Activated effector memory CD4-positive, alpha-beta T cell treated with Interleukin-2 at 50 U/mL for 16 hours (primary cell): ENCODE results near the gene RETREG2.
"Not testable (repeated sequence)": the region's sequence is repeated elsewhere in the genome, so short reads cannot be mapped to it uniquely, and the experiment has no call there.

Source experiments
- DNase-seq: peaks from one replicate; pipeline ENCODE4 v3.0.0-alpha.2; 2020

Gene RETREG2

DNA sequence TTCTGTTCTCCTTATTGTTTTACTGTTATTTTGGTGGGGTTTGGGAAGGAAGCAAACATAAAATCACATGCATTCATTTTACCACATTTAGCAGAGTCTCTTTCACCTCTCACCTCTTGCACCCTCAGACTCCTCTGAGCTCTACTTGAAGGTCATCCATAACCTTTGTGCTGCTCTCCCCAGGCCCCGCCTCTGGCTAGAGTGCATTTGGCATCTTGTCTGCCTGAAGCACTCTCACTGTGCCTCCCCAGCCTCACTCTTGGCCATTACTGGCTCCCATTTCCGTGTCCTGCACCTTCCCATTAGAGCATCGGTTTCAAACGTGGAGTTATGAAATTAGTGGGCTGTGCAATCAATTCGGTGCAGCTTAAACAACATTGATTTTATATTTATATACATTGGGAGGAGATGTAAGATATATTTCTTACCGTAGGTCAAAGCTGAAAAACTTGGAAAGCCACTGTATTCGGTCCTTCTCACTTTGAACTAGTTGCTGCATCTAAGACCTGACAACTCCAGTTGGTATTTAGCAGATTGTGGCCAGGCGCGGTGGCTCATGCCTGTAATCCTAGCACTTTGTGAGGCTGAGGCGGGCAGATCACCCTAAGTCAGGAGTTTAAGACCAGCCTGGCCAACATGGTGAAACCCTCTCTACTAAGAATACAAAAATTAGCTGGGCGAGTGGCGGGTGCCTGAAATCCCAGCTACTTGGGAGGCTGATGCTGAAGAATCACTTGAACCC is 21.6 kb downstream of the RETREG2 start:
- DNase-seq: no peak

DNA sequence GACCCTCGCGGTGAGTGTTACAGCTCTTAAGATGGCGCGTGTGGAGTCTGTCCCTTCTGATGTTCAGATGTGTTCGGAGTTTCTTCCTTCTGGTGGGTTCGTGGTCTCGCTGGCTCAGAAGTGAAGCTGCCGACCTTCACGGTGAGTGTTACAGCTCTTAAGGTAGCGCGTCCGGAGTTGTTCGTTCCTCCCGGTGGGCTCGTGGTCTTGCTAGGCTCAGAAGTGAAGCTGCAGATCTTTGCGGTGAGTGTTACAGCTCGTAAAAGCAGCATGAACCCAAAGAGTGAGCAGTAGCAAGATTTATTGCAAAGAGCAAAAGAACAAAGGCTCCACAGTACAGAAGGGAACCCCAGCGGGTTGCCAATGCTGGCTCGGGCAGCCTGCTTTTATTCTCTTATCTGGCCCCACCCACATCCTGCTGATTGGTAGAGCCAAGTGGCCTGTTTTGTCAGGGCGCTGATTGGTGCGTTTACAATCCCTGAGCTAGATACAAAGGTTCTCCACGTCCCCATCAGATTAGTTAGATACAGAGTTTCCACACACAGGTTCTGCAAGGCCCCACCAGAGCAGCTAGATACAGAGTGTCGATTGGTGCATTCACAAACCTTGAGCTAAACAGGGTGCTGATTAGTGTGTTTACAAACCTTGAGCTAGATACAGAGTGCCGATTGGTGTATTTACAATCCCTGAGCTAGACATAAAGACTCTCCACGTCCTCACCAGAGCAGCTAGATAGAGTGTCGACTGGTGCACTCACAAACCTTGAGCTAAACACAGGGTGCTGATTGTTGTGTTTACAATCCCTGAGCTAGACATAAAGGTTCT is 22.6 kb downstream of the RETREG2 start:
- DNase-seq: not testable (repeated sequence)

GRCh38 chr2:219201331-219201730 is 23.3 kb downstream of the RETREG2 start:
- not testable (repeated sequence) for DNase-seq

GRCh38 chr2:219204425-219205164 is 26.5 kb downstream of the RETREG2 start:
- no peak for DNase-seq

- DNase-seq: no peak
Measured at GRCh38 chr2:219205165-219205538, 27.1 kb downstream of the RETREG2 start.

DNA sequence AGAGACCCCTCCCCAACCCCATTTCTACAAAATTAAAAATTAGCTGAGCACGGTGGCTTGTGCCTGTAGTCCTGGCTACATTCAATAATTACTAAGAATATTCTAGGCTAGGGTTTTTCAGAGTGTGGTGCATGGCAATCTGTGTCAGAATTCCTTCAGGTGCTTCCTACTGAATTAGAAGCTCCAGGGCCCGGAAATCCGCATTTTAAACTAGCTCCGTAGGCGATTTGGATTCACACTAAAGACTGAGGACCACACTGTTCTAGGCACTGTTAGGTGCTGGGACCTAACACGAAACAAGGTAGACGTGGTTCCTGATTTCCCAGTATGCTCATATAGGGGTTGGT is 27.9 kb downstream of the RETREG2 start:
- DNase-seq: no peak

DNA sequence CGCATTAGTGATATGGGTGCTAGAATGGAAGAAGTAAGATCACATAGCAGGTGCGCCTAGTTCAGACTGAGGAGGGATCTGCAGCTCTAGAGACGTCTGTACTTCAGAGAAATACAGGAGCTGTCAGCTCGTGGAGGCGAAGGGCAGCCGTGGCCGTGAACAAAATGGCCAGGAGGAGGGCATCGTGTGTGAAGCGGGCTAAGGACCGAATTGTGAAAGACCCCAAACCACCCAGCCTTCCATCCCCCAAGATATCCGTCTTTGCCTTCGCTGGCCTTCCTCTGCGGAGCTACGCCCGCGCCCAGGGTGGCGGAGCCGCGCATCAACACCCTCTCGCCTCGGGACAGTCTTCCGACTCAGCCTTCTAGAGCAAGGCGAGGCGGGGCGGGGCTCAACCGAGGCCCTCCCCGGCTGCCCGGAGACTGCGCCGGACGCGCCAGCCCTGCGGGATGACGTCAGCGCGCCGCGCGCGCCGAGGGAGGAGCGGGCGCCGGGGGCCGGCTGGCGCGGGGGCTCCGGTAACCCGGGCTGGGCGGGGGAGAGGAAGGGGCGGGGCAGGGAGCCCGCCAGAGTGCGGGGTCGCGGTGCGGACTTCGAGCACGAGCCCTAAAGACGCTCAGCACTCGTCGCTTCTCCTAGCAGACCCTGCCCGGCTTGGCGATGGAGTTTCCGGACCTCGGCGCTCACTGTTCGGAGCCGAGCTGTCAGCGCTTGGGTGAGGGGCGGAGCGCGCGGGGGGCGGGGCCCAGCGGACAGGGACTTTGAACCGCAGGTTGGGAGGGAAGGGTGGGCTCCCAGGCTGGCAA is 28.5 kb downstream of the RETREG2 start, which contains the start of gene ZFAND2B:
Gene ZFAND2B (plus strand): TSS at position 455 of the 806 bp plus-strand sequence. CDS start 206 bp downstream, at position 661.
- peak; percentile 93 for DNase-seq

GRCh38 chr2:219207134-219207883 is 29.2 kb downstream of the RETREG2 start:
- no peak for DNase-seq

DNA sequence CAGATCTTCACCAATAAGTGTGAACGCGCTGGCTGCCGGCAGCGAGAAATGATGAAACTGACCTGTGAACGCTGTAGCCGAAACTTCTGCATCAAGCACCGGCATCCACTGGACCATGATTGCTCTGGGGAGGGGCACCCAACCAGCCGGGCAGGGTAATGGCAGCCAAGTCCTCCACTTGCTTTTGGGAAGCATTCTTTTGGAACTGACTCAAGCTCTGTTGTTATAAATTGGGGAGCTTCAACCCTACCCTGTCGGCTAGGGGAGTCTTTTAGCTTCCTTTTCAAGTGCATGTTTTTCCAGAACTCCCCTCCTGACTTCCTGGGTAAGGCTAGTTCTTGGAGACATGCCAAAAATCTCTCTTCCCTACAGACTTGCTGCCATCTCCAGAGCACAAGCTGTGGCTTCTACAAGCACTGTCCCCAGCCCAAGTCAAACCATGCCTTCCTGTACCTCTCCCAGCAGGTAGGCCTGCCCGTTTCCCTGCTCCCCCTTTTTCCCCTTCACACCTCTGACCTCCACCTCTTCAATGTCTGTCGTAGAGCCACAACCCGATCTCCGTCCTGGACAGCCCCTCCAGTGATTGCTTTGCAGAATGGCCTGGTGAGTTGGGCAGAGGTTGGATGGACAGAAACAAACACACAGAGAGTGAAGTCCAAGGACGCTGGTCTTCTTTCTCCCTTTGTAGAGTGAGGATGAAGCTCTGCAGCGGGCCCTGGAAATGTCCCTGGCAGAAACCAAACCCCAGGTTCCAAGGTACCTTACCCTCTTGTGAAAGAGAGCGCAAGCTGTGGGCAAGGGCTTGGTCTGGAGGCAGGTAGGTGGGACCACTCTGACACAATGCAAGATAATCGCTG is 30.0 kb downstream of the RETREG2 start:
- no peak for DNase-seq

DNA sequence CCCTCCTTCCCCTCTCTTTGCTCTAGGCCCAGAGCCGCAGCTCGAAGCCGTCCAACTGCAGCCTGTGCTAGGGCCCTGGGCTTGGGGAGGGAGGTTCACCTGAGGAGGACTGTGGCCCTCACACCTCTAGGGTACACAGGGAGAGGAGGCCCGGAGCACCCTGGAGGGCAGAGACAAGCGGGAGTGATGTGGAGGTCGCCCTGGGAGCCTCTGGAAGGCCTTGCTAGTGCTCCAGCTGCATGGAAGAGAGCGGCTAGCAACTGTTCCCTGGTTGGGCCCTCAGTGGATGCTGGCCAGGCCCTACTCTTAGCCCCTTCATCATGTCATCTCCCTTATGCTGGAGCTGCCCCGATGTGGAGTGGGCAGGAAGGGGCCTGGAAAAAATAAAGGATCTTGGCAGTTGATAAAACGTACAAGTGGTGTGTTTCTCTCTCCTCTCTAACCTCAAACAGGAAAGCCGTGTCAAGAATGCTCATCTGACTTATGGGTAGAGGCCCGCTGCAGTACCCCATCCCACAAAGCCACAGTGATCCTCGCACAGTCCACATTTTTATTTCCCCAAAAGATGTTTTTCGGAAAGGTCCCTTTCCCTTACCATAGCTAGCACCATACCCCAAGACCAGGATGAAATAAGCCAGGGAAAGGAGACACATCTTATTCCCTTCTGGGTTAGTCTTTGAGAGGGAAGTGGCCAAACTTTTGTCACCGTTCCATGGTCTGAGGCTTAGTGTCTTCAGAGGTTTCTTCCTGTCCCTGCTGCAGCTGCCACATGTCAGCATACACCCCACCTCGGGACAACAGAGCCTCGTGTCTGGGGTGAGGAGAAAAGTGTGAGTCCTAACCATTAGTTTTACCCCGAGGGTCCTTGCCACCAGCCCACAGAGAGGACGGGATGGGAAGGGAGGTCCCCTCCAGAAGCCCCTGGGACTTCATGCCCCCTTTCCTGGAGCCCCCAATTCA is 31.4 kb downstream of the RETREG2 start:
- no peak for DNase-seq

DNA sequence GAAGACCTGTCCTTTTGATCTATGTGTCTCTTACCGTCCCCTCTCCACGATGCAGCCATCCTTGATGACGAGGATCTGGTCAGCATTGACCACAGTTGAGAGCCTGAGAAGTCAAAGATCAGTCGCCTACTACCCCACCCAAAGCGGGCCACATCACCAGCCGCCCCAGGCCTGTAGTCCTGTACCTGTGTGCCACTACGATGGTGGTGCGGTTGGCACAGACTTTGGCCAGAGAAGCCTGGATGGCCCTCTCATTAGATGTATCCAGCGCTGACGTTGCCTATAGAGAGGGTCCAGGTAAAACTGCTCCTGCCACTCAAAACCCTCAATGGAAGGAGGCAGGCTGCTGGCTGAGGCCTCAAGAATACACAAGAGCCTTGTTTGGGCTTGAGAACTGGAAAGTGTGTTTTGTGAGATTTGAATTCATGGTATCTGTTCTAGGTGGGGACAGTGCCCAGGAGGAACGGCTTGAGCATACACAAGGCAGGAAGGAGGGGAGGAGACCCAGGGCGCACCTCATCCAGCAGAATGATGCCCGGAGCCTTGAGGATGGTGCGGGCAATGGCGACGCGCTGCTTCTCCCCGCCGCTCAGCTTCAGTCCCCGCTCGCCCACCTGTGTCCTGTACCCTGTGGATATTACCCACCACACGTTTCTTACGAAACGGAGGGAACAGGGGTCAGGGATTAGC is 32.3 kb downstream of the RETREG2 start:
- no peak for DNase-seq

- DNase-seq: no peak
Measured at GRCh38 chr2:219210886-219211362, 32.8 kb downstream of the RETREG2 start.

DNA sequence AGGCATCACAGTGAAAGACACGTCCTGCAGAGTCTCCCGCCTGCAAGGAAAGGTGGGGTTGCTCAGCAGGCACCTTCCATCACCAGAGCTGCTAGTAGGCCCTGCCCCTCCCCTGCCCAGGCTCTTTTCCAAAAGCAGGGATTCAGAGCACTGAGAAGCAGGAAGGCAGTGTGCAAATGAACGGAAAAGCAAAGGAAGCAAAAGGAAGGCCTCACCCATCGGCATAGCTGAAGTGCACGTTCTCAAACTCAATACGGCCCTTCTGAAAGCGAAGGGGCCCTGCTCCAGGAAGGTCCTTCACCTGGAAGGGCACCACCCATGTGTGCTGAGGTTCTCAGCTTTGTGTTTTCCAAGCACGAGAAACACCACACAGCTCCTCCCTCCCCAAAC is 34.9 kb downstream of the RETREG2 start:
- DNase-seq: no peak

DNA sequence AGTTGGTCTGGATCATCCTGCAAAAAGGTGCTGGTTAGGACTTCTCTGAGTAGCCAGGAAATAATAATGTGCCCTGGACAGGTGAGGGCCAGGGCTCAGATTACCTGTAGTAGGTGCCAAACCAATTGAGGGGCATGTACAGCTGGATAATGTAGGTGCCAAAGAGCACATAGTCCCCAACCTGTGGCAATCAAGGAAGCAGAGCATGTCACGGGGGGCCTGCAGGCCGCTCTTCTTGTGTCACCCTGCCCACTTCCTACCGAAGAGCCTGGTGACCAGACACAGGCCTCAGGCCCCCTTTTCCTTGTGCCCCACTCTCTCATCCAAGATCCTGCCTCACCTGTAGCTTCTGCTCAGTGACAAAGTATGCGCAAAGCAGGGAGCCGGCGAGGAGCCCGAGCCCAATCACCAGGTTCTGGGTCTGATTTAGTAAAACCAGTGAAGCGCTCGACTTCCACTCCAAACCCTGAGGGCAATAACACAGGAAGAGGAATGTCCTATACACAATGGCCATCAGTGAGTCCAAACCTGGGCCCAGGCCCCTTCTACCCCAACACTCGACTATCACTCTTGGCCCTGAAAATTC is 35.5 kb downstream of the RETREG2 start:
- no peak for DNase-seq

- no peak for DNase-seq
Measured at GRCh38 chr2:219214141-219214540, 36.1 kb downstream of the RETREG2 start.

DNA sequence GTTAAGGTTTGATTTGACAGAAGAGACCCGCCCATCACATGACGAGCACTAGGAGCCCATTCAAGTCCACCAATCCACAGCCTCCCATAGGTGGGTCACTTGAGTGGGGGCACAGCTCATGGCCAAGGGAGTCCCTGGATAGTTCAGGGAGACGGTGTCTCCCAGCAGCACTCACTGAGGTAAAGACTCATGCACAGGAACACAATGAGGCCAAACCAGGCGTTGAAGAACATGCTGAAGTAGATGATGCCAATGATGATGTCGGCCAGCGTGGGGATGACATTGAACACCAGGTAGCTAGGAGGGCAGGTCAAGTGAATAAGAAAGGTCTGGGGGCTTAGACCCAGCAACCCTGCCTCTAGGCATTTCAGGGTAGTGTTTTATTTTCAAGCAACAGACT is 36.7 kb downstream of the RETREG2 start:
- DNase-seq: no peak

- no peak for DNase-seq
Measured at GRCh38 chr2:219215871-219216534, 37.9 kb downstream of the RETREG2 start.

- DNase-seq: no peak
Measured at GRCh38 chr2:219216535-219216915, 38.5 kb downstream of the RETREG2 start.
